PC-9 (cell line): Measurements from ENCODE around the gene CLIC5. TPM values are rescaled to one million over a fixed set of nuclear protein-coding genes. Genes with fewer than 3 reads are reported as not detected.

ENCODE experiments used
- BruUV-seq: library from RNA; stranded (reverse); fragments of 400-500 nt; replicated peaks from 2 replicates; lab custom pipeline; 2021; lab: Mats Ljungman, UMichigan
- CTCF ChIA-PET: fragments of 300-600 bp; sonication (Branson Sonifier 250); formaldehyde crosslinking; loops from one replicate; lab custom pipeline; 2022; ENCODE audit warnings: antibody characterized with exemption; lab: Charles Lee
- POLR2A ChIA-PET: fragments of 300-600 bp; sonication (Branson Sonifier 250); formaldehyde crosslinking; loops from one replicate; lab custom pipeline; 2022; ENCODE audit warnings: antibody characterized with exemption; ENCODE audit not compliant: unreplicated experiment; lab: Charles Lee
- DNase-seq, 2 experiments: peaks; one replicate each; pipeline versions ENCODE4 v3.0.0 to v3.0.0-alpha.2; 2015 to 2022; ENCODE audit warnings: mixed read lengths in 1 of 2
- H2AFZ ChIP-seq: fragments of 200-600 bp; sonication (generic); 2 replicates; pipeline ENCODE4 v1.8.1; 2017; ENCODE audit warnings: antibody characterized with exemption
- H3F3A ChIP-seq: fragments of 200-600 bp; sonication (generic); 2 replicates; pipeline ENCODE4 v1.8.1; 2017; ENCODE audit warnings: antibody characterized with exemption, mild to moderate bottlenecking, low read depth; ENCODE audit not compliant: insufficient read depth
- H3K27ac ChIP-seq: fragments of 200-600 bp; sonication (generic); 2 replicates; pipeline ENCODE4 v1.6.1; 2016; ENCODE audit warnings: mixed run types
- H3K27me3 ChIP-seq: fragments of 200-600 bp; sonication (generic); 2 replicates; pipeline ENCODE4 v1.6.1; 2016; ENCODE audit warnings: low read depth, mixed run types; ENCODE audit not compliant: insufficient read depth
- H3K36me3 ChIP-seq: fragments of 200-600 bp; sonication (generic); 2 replicates; pipeline ENCODE4 v1.6.1; 2016; ENCODE audit warnings: low read depth, mixed run types
- H3K4me1 ChIP-seq: fragments of 200-600 bp; sonication (generic); replicated peaks from 2 replicates; pipeline ENCODE4 v1.6.1; 2016; ENCODE audit warnings: mixed run types; ENCODE audit not compliant: insufficient read depth
- H3K4me2 ChIP-seq: fragments of 200-600 bp; sonication (generic); 2 replicates; pipeline ENCODE4 v1.6.1; 2017; ENCODE audit warnings: mixed run types
- H3K4me3 ChIP-seq: fragments of 200-600 bp; sonication (generic); 2 replicates; pipeline ENCODE4 v1.6.1; 2016; ENCODE audit warnings: mixed run types
- H3K79me2 ChIP-seq: fragments of 200-600 bp; sonication (generic); 2 replicates; pipeline ENCODE4 v1.6.1; 2017; ENCODE audit warnings: low read depth, mixed run types
- H3K9me2 ChIP-seq: fragments of 200-600 bp; sonication (generic); 2 replicates; pipeline ENCODE4 v1.8.1; 2017; ENCODE audit warnings: mild to moderate bottlenecking; ENCODE audit not compliant: insufficient read depth
- H3K9me3 ChIP-seq: fragments of 200-600 bp; sonication (generic); 2 replicates; pipeline ENCODE4 v1.8.1; 2016; ENCODE audit warnings: low read depth; ENCODE audit not compliant: insufficient read depth
- H4K20me1 ChIP-seq: fragments of 200-600 bp; sonication (generic); 2 replicates; pipeline ENCODE4 v1.8.1; 2017; ENCODE audit not compliant: insufficient read depth
- CTCF ChIP-seq: fragments of 200-600 bp; sonication (generic); conservative IDR thresholded peaks from 2 replicates; pipeline ENCODE4 v1.6.1; 2017; ENCODE audit warnings: mixed run types, antibody characterized with exemption, mild to moderate bottlenecking, moderate library complexity
- EZH2 ChIP-seq: fragments of 200-600 bp; sonication (generic); IDR thresholded peaks from 2 replicates; pipeline ENCODE4 v1.8.0; 2017; ENCODE audit warnings: antibody characterized with exemption, low read depth
- intact Hi-C: fragments of 100-400 bp; cut with micrococcal nuclease; formaldehyde crosslinking; loops from one replicate; pipeline ENCODE4 v1.10.0; 2022; ENCODE audit not compliant: unreplicated experiment
- total RNA-seq: library from RNA; stranded (reverse); gene quantifications from 2 replicates; pipeline ENCODE4 v1.2.3, GENCODE V29; 2021

Gene CLIC5
- total RNA-seq, 1 experiment from 2014 or later: 2.0 TPM

DNA sequence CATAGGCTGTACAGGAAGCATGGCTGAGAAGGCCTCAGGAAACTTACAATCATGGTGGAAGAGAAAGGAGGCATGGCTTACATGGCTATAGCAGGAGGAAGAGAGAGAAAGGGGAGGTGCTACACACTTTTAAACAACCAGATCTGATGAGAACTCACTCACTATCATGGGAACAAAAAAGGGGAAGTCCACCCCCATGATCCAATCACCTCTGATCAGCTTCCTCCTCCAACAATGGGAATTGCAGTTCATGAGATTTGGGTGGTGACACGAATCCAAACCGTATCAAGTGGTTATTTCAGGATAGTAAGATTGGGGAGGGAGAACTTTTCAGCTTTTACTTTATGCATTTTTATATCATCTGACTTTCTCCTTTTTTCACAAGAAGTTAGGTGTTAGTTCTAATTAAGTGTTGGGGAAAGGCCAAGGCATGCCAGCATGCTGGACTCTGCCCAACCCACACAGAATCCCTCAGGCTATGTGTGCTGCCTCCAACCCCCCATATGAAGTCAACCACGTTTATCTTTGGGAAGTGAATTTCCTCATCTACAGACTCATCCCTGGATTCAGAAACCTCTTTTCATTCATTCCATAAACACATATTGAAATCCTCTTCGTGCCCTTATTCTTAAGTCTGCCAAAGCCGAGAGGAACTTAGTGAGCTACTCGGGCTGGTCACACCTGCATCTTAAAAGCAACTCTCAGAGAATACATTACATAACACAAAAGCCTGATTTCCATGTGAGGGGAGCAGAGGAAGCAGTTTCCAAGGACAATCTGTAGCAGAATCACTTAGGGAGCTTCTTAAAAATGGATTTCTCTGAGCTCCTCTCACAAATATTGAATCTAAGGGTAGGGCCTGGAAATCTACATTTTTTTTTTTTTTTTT is 16.7 kb upstream of the CLIC5 start:
- H3K79me2 ChIP-seq: no peaks in the 10 kb centered on the region
- CTCF ChIA-PET: no interaction called here
- no peaks in the 10 kb centered on the region for H3K9me2 ChIP-seq
- POLR2A ChIA-PET: no interaction called here
- no peak overlapping the region for H3K4me2 ChIP-seq
- peaks cover 14% of the 10 kb centered on the region; the same call in 1 of the 2 replicates for H3K27me3 ChIP-seq
- intact Hi-C loops: no loop called here
- H3K4me3 ChIP-seq: no peak overlapping the region
- no peak for DNase-seq
- no peak for TF ChIP-seq CTCF
- TF ChIP-seq EZH2: no peak
- H3F3A ChIP-seq: no peaks in the 10 kb centered on the region
- no peaks in the 10 kb centered on the region for H4K20me1 ChIP-seq
- no peaks in the 10 kb centered on the region for H3K36me3 ChIP-seq
- no peak overlapping the region for H2AFZ ChIP-seq
- H3K4me1 ChIP-seq: no peaks in the 10 kb centered on the region
- H3K9me3 ChIP-seq: no peaks in the 10 kb centered on the region
- no TSS peak for BruUV-seq
- H3K27ac ChIP-seq: no peak overlapping the region

DNA sequence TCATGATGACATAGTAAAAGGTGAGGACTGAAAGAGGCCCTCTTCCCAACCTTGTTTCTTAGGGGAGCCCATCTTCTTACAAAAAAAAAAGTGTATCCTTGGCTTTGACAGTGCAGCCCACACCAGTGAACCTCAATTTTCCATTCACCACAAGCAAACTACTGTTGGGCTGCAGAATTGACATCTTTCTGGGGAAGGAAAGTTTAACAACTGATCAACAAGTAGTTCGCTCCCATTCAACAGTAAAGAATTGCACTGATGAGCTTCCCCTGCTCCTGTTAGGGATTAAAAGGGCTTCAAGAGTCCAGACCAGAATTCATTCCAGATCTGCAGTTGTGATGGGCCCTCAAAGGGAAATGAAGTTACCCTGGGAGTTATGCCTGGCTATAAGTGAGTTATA is 13.9 kb upstream of the CLIC5 start:
- no peaks in the 10 kb centered on the region for H3K9me2 ChIP-seq
- H3K36me3 ChIP-seq: no peaks in the 10 kb centered on the region
- intact Hi-C loops: no loop called here
- H3K9me3 ChIP-seq: no peaks in the 10 kb centered on the region
- H3K4me3 ChIP-seq: no peak overlapping the region
- TF ChIP-seq CTCF: no peak
- TF ChIP-seq EZH2: no peak
- H3K27ac ChIP-seq: no peak overlapping the region
- H2AFZ ChIP-seq: no peak overlapping the region
- no peaks in the 10 kb centered on the region for H3K79me2 ChIP-seq
- BruUV-seq: no TSS peak
- H3K4me2 ChIP-seq: no peak overlapping the region
- DNase-seq: no peak
- H4K20me1 ChIP-seq: no peaks in the 10 kb centered on the region
- ChIA-PET POLR2A (no interaction called here), CTCF (no interaction called here)
- no peaks in the 10 kb centered on the region for H3K4me1 ChIP-seq
- peaks cover 14% of the 10 kb centered on the region; the same call in 1 of the 2 replicates for H3K27me3 ChIP-seq
- no peaks in the 10 kb centered on the region for H3F3A ChIP-seq

- Histone ChIP-seq H3K4me2 (no peak overlapping the region), H3K4me1 (no peaks in the 10 kb centered on the region), H3K9me2 (no peaks in the 10 kb centered on the region), H3F3A (no peaks in the 10 kb centered on the region), H3K27me3 (peaks cover 20% of the 10 kb centered on the region; the same call in 1 of the 2 replicates), H3K36me3 (no peaks in the 10 kb centered on the region), H3K4me3 (no peak overlapping the region), H3K9me3 (no peaks in the 10 kb centered on the region), H3K79me2 (no peaks in the 10 kb centered on the region), H3K27ac (no peak overlapping the region), H4K20me1 (no peaks in the 10 kb centered on the region), H2AFZ (no peak overlapping the region)
- ChIA-PET CTCF (no interaction called here), POLR2A (no interaction called here)
- no peak for DNase-seq
- no TSS peak for BruUV-seq
- intact Hi-C loops: no loop called here
- no peak for TF ChIP-seq CTCF
- TF ChIP-seq EZH2: no peak
These were observed 10.6 kb upstream of the CLIC5 start for GRCh38 chr6:46026307-46026706.
